Esophagus muscularis mucosa (tissue), 4 donors: Measurements from ENCODE around the gene PLIN4. TPM values are rescaled to one million over a fixed set of nuclear protein-coding genes. Genes with fewer than 3 reads are reported as not detected.

Source experiments
- DNase-seq: peaks from one replicate; pipeline ENCODE4 v3.0.0-alpha.2; 2017; ENCODE audit errors: extremely low spot score
- H3K27ac ChIP-seq, 4 donors: fragments of 200-600 bp; sonication (generic); replicated peaks in 1 of 4; 1 replicate in 3 of 4; 2 replicates in 1 of 4; pipeline ENCODE4 v1.5.1; 2016 to 2019; ENCODE audit warnings: mild to moderate bottlenecking in 1 of 4
- H3K27me3 ChIP-seq, 4 donors: fragments of 200-600 bp; sonication (generic); one replicate each; pipeline versions ENCODE4 v1.5.1 to v1.6.0; 2016 to 2019
- H3K36me3 ChIP-seq, 4 donors: fragments of 200-600 bp; sonication (generic); one replicate each; pipeline ENCODE4 v1.5.1; 2016 to 2019
- H3K4me1 ChIP-seq, 4 donors: fragments of 200-600 bp; sonication (generic); one replicate each; pipeline ENCODE4 v1.5.1; 2016 to 2019
- H3K4me3 ChIP-seq, 4 donors: fragments of 200-600 bp; sonication (generic); 1 replicate in 2 of 4; 2 replicates in 2 of 4; pipeline ENCODE4 v1.5.1; 2016 to 2019; ENCODE audit warnings: mild to moderate bottlenecking in 4 of 4, moderate library complexity in 1 of 4
- H3K9me3 ChIP-seq, 4 donors: fragments of 200-600 bp; sonication (generic); 1 replicate in 3 of 4; 2 replicates in 1 of 4; pipeline ENCODE4 v1.5.1; 2016 to 2019
- EP300 ChIP-seq: sonication (generic); formaldehyde crosslinking; IDR thresholded peaks from one replicate; pipeline ENCODE4 v1.6.1; 2017; ENCODE audit warnings: antibody characterized with exemption
- POLR2A ChIP-seq: fragments of 450-650 bp; IDR thresholded peaks from one replicate; pipeline ENCODE4 v1.6.1; 2017; ENCODE audit warnings: antibody characterized with exemption, moderate library complexity, mild to moderate bottlenecking, low read depth
- POLR2AphosphoS5 ChIP-seq, 2 donors: sonication (generic); formaldehyde crosslinking; IDR thresholded peaks; one replicate each; pipeline ENCODE4 v1.6.1; 2017; ENCODE audit warnings: antibody characterized with exemption in 2 of 2
- WGBS: methylation state at CpG from one replicate; pipeline ENCODE4 v1.1.5; 2018; 5-methylcytosine and 5-hydroxymethylcytosine counted together
- intact Hi-C: fragments of 100-400 bp; cut with DNase I; formaldehyde crosslinking; loops from one replicate; pipeline ENCODE4 v1.15.1; 2023
- total RNA-seq, 4 donors: library from RNA; depleted of rRNA; stranded (reverse); fragments of >200 nt; gene quantifications; one replicate each; pipeline versions ENCODE4 v1.1.0 to v1.2.1, GENCODE V29; 2016
- TF ChIP-seq, protein P1 (sequence below), 3 experiments: fragments of 200-600 bp in 2 of 3; fragments of 450-650 bp in 1 of 3; sonication (generic) in 2 of 3; IDR thresholded peaks; one replicate each; pipeline ENCODE4 v1.5.1; 2017 to 2019; ENCODE audit warnings: antibody characterized with exemption in 3 of 3, mild to moderate bottlenecking in 2 of 3, moderate library complexity in 1 of 3

PLIN4 gene
- total RNA-seq, 4 donors from 2014 or later: 45.7 to 134 (median 91.1) TPM

DNA sequence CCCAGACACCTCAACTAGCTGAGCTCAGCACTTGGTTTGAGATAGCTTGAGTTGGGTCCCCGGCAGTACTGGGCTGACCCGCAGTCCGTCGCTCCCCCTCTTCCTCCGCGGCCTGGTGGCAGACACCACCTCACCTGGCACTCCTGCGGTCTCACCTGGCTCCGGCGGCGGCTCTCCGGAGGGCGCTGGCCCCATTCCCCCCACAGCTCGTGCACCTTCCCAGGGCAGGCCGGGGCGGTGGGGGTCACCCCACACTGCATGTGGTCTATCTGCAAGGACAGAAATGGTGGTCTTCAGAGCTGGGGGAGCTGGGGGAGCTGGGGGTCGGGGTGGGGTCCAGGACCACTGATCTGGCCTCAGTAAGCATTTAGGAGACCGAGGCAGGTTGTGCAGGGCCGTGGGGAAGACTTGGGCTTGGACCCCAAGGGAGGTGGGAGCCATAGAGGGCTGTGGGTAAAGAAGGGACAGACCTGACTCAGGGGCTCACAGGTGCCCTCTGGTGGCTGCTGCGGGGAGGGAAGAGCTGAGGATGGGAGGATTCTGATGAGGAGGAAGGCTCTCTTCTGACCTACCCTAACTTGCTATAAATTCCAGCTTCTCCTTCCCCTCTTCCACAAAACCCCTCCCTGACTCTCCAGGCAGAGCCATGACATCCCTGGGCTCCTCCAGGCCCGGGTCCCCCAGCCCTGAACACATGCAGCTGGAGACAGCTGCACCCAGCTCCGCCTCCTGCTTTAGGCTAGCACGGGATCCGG is 6.7 kb upstream of the PLIN4 start:
- TF ChIP-seq EP300 (no peak), POLR2A (no peak)
- TF ChIP-seq, protein P1, sequence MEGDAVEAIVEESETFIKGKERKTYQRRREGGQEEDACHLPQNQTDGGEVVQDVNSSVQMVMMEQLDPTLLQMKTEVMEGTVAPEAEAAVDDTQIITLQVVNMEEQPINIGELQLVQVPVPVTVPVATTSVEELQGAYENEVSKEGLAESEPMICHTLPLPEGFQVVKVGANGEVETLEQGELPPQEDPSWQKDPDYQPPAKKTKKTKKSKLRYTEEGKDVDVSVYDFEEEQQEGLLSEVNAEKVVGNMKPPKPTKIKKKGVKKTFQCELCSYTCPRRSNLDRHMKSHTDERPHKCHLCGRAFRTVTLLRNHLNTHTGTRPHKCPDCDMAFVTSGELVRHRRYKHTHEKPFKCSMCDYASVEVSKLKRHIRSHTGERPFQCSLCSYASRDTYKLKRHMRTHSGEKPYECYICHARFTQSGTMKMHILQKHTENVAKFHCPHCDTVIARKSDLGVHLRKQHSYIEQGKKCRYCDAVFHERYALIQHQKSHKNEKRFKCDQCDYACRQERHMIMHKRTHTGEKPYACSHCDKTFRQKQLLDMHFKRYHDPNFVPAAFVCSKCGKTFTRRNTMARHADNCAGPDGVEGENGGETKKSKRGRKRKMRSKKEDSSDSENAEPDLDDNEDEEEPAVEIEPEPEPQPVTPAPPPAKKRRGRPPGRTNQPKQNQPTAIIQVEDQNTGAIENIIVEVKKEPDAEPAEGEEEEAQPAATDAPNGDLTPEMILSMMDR (IDR thresholded peaks at IDR 0.05): peak; percentile 63 to 88 (median 64)
- H3K36me3 ChIP-seq: peaks cover 0 to 4% (median 0%) of the 10 kb centered on the region in 4 donors
- no peak overlapping the region for H3K27ac ChIP-seq
- 72% methylated on average over 18 of the region's 23 CpGs for WGBS
- DNase-seq: no peak
- peaks cover 2 to 16% (median 6%) of the 10 kb centered on the region in 4 donors for H3K4me1 ChIP-seq
- no peaks in the 10 kb centered on the region for H3K9me3 ChIP-seq
- H3K4me3 ChIP-seq: no peak overlapping the region
- intact Hi-C loops: loop anchor here (5.0 kb wide), 1 partner anchor 258 kb away; no protein-coding TSS in a partner anchor
- no peaks in the 10 kb centered on the region for H3K27me3 ChIP-seq

DNA sequence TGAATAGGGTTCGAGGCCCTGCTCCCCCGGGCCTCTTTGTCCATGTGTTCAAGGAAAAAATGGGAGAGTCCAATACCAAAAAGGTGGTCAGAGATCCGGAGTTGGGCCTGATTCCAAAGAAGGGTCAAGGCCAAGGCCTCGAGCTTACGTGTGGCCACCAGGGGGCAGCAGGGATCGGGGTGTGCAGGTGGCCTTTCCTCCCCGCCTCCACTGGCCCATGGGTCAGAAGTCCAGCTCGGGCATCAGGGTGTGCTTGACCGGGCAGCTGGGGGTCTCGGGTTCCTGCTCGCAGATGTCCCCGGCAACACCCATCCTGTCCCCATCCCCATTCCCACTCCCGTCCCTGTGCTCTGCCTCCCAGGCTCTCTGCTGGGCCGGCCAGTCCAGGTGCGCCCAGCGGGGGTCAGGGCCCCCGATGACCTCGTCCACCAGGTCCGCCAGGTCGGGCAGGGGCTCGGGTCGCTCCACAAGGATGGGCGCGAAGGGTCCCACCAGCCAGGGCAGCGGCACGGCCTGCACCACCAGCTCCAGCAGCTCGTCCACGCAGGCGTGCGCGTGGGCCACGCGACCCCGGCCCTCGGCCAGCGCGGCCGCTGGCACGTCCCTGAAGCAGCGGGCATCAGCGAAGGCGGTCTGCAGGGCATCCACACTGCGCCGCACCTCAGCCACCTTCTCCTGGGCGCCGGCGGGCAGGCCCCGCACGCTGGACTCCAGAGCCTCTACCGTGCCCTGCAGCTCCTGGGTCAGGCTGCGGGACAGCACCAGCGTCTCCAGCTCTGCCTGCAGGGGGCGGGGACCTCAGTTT is 5.2 kb upstream of the PLIN4 start:
- Histone ChIP-seq H3K4me3 (no peak overlapping the region), H3K27me3 (no peaks in the 10 kb centered on the region), H3K27ac (no peak overlapping the region), H3K9me3 (no peaks in the 10 kb centered on the region), H3K4me1 (peaks cover 16 to 31% (median 21%) of the 10 kb centered on the region in 4 donors), H3K36me3 (peaks cover 0 to 1% (median 0%) of the 10 kb centered on the region in 4 donors)
- TF ChIP-seq EP300: no peak
- TF ChIP-seq, protein P1 (IDR thresholded peaks at IDR 0.05): peak; percentile 39 to 68 (median 54)
- no peak for DNase-seq
- WGBS: 35% methylated on average over 11 of the region's 53 CpGs
- intact Hi-C loops: no loop called here

DNA sequence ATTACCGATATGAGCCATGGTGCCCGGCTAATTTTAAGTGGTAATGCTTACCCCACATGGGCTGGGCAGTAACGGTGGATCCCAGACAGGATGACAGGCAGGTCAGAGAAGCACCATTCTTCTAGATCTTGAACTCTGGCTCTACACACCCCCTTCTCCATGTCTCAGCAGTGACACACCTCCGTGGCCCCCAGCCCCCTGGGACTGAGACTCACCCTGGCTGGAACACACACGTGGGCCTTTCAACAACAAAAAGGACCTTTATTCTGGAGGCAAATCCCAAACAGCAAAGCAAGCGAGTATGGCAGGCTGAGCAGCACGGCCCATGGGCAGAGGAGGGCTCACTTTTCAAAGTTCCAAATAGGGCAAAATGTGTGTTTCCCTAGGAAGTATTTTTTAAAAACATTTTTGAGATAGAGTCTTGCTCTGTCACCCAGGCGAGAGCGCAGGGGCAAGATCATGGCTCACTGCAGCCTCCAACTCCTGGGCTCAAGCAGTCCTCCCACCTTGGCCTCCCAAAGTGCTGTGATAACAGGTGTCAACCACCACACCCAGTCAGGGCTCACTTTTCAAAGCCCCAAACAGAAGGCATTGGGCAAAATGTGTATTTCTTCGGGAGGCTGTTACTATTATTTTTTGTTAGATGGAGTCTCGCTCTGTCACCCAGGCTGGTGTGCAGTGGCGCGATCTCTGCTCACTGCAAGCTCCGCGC is 4.2 kb upstream of the PLIN4 start:
- 92% methylated on average over 14 of the region's 15 CpGs for WGBS
- DNase-seq: no peak
- H3K9me3 ChIP-seq: no peaks in the 10 kb centered on the region
- intact Hi-C loops: no loop called here
- no peak overlapping the region for H3K4me3 ChIP-seq
- H3K4me1 ChIP-seq: peaks cover 16 to 34% (median 29%) of the 10 kb centered on the region in 4 donors
- H3K27ac ChIP-seq: no peak overlapping the region
- TF ChIP-seq, protein P1 (IDR thresholded peaks at IDR 0.05): no peak
- TF ChIP-seq POLR2A: no peak
- H3K36me3 ChIP-seq: no peaks in the 10 kb centered on the region
- H3K27me3 ChIP-seq: no peaks in the 10 kb centered on the region

DNA sequence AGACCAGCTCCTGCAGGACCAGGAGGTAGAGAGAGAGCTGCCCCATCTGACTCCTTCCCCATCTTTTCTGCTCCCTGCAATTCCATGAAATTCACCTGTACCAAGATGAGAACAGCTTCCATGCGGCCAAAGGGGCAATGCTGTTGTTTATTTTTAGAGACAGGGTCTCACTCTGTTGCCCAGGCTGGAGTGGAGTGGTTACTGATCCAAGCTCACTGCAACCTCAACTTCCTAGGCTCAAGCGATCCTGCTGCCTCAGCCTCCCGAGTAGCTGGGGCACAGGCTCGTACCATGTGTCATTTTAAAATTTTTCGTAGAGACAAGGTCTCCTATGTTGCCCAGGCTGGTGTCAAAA is 3.6 kb upstream of the PLIN4 start:
- Histone ChIP-seq H3K9me3 (no peaks in the 10 kb centered on the region), H3K27ac (no peak overlapping the region), H3K4me3 (no peak overlapping the region), H3K27me3 (no peaks in the 10 kb centered on the region), H3K4me1 (peaks cover 17 to 38% (median 34%) of the 10 kb centered on the region in 4 donors), H3K36me3 (no peaks in the 10 kb centered on the region)
- TF ChIP-seq POLR2AphosphoS5 (IDR thresholded peaks at IDR 0.05) (no peak), EP300 (no peak), POLR2A (no peak)
- TF ChIP-seq, protein P1 (IDR thresholded peaks at IDR 0.05): no peak
- WGBS: 79% methylated on average over 5 of the region's 5 CpGs
- no peak for DNase-seq
- intact Hi-C loops: no loop called here
